Vagina (tissue), 2 donors: ENCODE results near the gene DENND1A.

Experiments used
- CTCF ChIP-seq, 3 experiments: fragments of 450-650 bp in 2 of 3; fragments of 200-600 bp in 1 of 3; sonication (generic) in 1 of 3; IDR thresholded peaks; one replicate each; pipeline ENCODE4 v1.5.1; 2017 to 2019; ENCODE audit warnings: antibody characterized with exemption in 3 of 3, mild to moderate bottlenecking in 2 of 3, moderate library complexity in 2 of 3
- POLR2AphosphoS5 ChIP-seq, 2 donors: sonication (generic); formaldehyde crosslinking; IDR thresholded peaks; one replicate each; pipeline ENCODE4 v1.9.0; 2017; ENCODE audit warnings: antibody characterized with exemption in 2 of 2, mild to moderate bottlenecking in 2 of 2, low read depth in 1 of 2; ENCODE audit not compliant: insufficient read depth in 1 of 2

GRCh38 chr9:123654218-123654993 lies 275.5 kb downstream of the DENND1A start:
- TF ChIP-seq CTCF (IDR thresholded peaks at IDR 0.05) (no peak), POLR2AphosphoS5 (IDR thresholded peaks at IDR 0.05; ENCODE audit: insufficient read depth in 1 of 2, low read depth in 1 of 2) (no peak)
